GM18519 (cell line): Measurements from ENCODE around the gene MGST3.
"Not testable (repeated sequence)": the region's sequence is repeated elsewhere in the genome, so short reads cannot be mapped to it uniquely, and the experiment has no call there.

Experiments
- ATAC-seq: cut with Tn5 transposase; IDR thresholded peaks from one replicate; pipeline ENCODE4 v1.9.1; 2021; ENCODE audit warnings: mild to moderate bottlenecking, moderate library complexity; ENCODE audit not compliant: unreplicated experiment, low FRiP score

Gene MGST3

DNA sequence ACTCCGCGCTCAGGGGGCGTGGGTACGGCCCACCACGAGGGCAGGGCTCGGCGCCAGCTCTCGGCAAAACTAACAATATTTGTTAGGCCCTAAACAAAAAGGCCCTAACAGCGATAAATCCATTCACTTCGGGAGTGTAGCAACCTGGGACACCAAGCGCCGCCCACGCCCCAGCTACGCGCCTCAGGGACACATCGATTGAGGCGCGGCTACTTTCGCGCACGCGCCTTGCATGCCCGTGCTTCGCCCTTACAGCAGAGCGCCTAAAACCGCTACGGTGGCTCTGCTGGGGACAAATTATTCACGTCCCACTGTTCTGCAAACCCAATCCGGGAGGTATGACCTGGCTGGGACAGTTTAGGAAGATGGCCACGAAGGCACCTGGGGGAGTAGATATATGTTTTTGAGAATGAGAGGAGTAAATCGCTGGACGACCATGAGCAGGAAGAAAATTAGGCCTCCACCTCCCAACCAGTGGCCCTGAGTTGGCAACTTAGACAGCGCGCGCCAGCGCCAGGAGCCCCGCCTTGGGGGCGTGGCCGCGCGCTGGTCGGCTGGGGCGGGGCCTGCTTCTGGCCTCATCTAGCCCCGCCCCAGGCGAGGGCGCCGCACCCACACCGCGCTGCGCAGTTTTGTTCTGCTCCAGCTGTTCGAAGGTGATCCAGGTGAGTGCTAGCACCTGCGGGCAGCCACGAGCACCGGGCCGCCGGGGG is at the start of gene MGST3:
Gene MGST3, plus strand, starts transcription at position 606 of the 713 bp plus-strand sequence. CDS start 18,614 bp downstream, outside the sequence.
- peak; percentile 62 for ATAC-seq

GRCh38 chr1:165581926-165582325 is 49.1 kb upstream of the MGST3 start:
- no peak for ATAC-seq

DNA sequence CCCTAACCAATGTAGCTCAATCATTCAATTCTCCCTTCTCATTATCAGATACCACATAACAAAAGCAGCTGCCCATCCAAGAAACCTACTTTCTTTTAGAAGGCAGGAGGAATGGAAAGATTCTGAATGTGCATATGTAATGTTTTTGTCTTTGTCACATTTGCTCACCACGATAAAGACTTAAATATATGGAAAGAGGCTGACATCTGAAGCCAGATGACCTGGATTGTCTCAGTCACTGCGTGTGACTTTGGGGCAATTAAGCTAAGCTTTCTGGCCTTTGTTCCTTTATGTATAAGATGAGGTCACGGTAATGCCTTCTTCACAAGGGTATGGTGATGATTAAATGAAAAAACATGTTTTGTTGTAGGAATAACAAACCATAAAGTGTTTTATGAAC is 44.6 kb upstream of the MGST3 start:
- no peak for ATAC-seq

- not testable (repeated sequence) for ATAC-seq
Observed at GRCh38 chr1:165591391-165591790, 39.6 kb upstream of the MGST3 start.

DNA sequence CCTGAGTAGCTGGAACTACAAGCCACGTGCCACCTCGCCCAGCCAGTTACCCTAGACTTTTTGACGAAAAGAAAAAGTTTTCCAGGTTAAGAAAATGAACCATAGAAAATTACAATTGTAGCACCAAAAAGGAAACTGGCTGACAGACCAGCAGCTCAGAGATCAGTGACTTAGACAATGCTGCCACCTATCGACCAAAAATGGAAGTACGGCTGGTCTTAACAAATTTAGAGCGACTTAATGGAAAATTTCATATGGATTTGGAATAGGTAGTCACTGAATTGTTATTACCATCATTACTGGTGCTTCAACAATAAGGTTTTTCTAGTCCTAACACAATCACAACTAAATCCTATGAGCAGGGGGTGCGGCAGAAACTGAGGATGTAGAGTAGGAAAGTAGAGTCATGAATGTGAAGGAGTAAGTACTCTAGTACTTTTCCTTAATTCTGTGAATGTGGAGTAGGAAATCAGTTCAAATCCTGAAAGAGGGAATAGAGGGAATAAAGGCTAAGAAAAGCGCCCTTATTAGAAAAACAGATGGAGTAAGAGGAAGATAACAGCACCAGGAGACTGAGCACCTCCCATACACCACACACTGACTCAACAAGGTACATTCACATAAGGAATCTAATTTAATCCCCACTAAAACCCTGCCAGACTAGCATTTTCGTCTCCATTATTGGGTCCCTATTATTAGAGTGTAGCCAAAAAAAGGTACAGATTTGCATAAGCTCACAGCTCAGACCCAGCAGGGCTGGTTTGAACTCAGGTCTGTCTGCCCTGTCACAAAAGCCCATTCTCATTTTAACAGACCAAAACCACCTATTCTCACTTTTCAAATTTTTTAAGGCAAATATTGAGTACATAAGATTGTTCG is 37.9 kb upstream of the MGST3 start:
- no peak for ATAC-seq

- no peak for ATAC-seq
Observed at GRCh38 chr1:165595246-165595938, 35.6 kb upstream of the MGST3 start.

GRCh38 chr1:165597883-165598675 is 33.0 kb upstream of the MGST3 start:
- peak; percentile 95 for ATAC-seq

DNA sequence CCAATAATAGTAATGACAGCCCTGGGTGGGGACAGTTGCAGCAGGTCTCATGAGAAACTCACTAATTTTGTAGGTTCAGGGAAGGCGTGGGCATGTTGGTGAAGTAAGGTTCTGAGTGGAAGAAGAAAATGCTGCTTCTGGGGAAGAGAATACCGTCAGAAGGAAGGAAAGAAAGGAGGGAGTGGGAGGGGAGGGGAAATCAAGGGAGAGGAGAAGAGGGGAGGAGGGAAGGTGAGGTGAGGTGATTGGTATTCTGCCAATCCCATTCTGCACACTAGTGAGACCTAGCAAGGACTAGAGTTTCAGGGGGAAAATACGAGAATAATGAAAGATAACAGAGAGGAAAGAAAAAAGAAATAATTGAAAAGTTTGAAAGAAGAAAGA is 32.4 kb upstream of the MGST3 start:
- no peak for ATAC-seq

GRCh38 chr1:165600793-165601192 is 30.2 kb upstream of the MGST3 start:
- no peak for ATAC-seq

DNA sequence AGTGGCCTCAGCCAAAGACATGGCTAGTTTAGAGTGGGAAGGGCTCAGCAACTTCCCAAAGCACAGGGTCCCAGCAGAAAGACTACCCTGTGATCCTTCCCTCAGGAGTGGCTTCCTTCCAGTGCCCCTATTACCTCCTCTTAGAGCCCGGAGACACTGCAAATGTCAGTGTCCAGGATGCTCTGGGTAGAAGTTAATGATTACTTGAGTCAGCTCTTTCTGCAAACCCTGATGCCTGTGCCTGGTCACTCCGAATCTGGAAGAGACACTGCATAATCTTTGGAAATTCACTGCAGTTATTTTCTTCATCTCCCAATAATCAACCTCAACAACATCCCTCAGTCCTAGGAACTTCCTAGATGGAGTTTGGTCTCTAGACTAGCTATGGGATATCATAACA is 27.2 kb upstream of the MGST3 start:
- ATAC-seq, result no peak

DNA sequence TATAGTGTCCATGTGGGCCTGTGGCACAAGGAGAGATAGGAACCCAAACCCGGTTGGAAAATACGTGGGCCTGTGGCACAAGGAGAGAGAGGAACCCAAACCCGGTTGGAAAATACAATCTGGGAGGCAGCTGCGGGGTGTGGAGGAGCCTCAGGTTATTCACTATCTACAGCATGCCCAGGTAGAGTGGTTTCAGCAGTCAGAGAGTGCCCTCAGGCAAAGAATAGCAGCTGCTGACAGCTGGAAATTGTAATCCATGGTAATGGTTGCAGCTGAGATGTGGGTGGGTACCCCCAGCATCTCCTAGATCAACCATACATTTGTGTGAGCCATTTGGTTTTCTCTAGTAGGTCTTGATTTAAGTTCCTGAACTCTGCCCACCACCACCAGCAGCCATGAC is 25.8 kb upstream of the MGST3 start:
- no peak for ATAC-seq

GRCh38 chr1:165606676-165607075 is 24.4 kb upstream of the MGST3 start:
- not testable (repeated sequence) for ATAC-seq

DNA sequence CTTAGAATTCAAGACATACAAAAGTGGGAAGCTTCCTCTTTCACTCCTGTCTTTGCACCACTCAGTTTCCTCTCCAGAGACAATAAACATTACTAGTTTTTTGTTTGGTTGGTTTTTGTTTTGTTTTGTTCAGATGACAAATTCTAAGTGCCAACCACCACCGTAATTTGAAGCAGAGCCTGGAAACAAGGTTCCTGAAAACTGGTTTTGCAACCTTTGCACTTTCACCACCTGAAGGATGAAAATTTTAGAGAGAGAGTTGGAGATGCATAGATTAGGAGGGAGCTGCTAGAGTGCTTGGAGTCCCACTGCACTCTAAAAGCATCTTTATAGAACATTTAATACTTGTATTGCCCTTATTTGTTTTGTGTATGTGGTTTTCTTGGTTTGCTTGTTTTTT is 20.2 kb upstream of the MGST3 start:
- ATAC-seq, result no peak

- no peak for ATAC-seq
Observed at GRCh38 chr1:165612062-165612461, 19.0 kb upstream of the MGST3 start.

DNA sequence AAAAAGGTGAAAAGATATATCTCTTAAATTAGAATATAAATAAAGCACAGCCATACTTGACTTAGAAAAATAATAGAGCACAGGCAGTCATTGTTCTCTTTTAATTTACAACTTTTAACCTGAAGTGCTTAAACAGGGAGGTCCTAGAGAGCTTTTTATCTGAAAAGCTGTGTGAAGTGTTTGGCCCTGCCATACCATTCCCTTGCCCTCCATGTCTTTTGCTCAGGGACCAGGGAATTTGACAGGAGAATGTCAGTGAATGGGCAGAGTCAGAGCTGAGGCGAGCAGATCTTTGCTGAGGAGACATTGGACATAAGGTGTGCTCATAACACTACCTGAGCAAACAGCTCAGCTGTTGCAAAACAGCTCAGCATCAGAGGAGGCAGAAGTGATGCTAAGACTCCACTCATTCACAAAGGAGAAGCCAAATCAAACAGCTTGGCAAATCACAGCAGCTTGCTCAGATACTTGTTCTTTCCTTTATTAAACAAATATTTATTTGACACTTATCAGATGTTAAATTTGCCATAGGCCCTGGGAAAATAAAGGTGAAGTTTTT is 14.9 kb upstream of the MGST3 start:
- no peak for ATAC-seq

- ATAC-seq, result no peak
Observed at GRCh38 chr1:165616987-165617546, 14.0 kb upstream of the MGST3 start.

- no peak for ATAC-seq
Observed at GRCh38 chr1:165619647-165620151, 11.3 kb upstream of the MGST3 start.

- no peak for ATAC-seq
Observed at GRCh38 chr1:165623624-165624023, 7.4 kb upstream of the MGST3 start.

GRCh38 chr1:165624441-165624840 is 6.6 kb upstream of the MGST3 start:
- no peak for ATAC-seq
